T-helper 1 cell treated with Interleukin-12 subunit alpha and Interleukin-12 subunit beta and Interleukin-4 antibody, amounts not matched to agents 30 μg/mL and 1 μg/mL, for 36 hours (primary cell): Measurements from ENCODE around the gene PPM1F.

Experiments used
- H3K27ac Mint-ChIP-seq: one replicate; pipeline ENCODE4 v1.8.0; 2021; ENCODE audit warnings: mild to moderate bottlenecking, mixed read lengths
- H3K27me3 Mint-ChIP-seq: one replicate; pipeline ENCODE4 v1.8.0; 2021; ENCODE audit warnings: low read depth, mixed read lengths
- H3K36me3 Mint-ChIP-seq: one replicate; pipeline ENCODE4 v1.8.0; 2021; ENCODE audit warnings: low read depth, mixed read lengths
- H3K4me1 Mint-ChIP-seq: one replicate; pipeline ENCODE4 v1.8.0; 2021; ENCODE audit warnings: low read depth, mixed read lengths
- H3K4me3 Mint-ChIP-seq: one replicate; pipeline ENCODE4 v1.8.0; 2021; ENCODE audit warnings: mild to moderate bottlenecking, moderate library complexity, mixed read lengths
- H3K9me3 Mint-ChIP-seq: one replicate; pipeline ENCODE4 v1.8.0; 2021; ENCODE audit warnings: mixed read lengths

The PPM1F gene

GRCh38 chr22:21959274-21960074, 6.8 kb upstream of the PPM1F start:
- H3K27me3 Mint-ChIP-seq, result no peaks in the 10 kb centered on the region
- H3K27ac Mint-ChIP-seq, result no peak overlapping the region
- H3K4me1 Mint-ChIP-seq, result no peaks in the 10 kb centered on the region
- no peak overlapping the region for H3K4me3 Mint-ChIP-seq
- no peaks in the 10 kb centered on the region for H3K9me3 Mint-ChIP-seq
- H3K36me3 Mint-ChIP-seq, result peaks cover 14% of the 10 kb centered on the region

GRCh38 chr22:21958360-21959273, 6.0 kb upstream of the PPM1F start:
- peaks cover 12% of the 10 kb centered on the region for H3K36me3 Mint-ChIP-seq
- H3K9me3 Mint-ChIP-seq, result no peaks in the 10 kb centered on the region
- no peak overlapping the region for H3K27ac Mint-ChIP-seq
- no peaks in the 10 kb centered on the region for H3K27me3 Mint-ChIP-seq
- no peaks in the 10 kb centered on the region for H3K4me1 Mint-ChIP-seq
- no peak overlapping the region for H3K4me3 Mint-ChIP-seq

GRCh38 chr22:21951931-21952465, 650 bp downstream of the PPM1F start:
- peaks cover 14% of the 10 kb centered on the region for H3K4me1 Mint-ChIP-seq
- H3K36me3 Mint-ChIP-seq, result peaks cover 3% of the 10 kb centered on the region
- peaks cover 3% of the 10 kb centered on the region for H3K27me3 Mint-ChIP-seq
- peak overlapping the region; percentile 20 for H3K27ac Mint-ChIP-seq
- H3K9me3 Mint-ChIP-seq, result no peaks in the 10 kb centered on the region
- H3K4me3 Mint-ChIP-seq, result peak overlapping the region; percentile 79

- H3K27ac Mint-ChIP-seq, result no peak overlapping the region
- peaks cover 3% of the 10 kb centered on the region for H3K36me3 Mint-ChIP-seq
- H3K27me3 Mint-ChIP-seq, result peaks cover 3% of the 10 kb centered on the region
- H3K9me3 Mint-ChIP-seq, result no peaks in the 10 kb centered on the region
- H3K4me1 Mint-ChIP-seq, result peaks cover 14% of the 10 kb centered on the region
- H3K4me3 Mint-ChIP-seq, result peak overlapping the region; percentile 42
Observed at GRCh38 chr22:21951062-21951461, 1.6 kb downstream of the PPM1F start.

GRCh38 chr22:21949948-21950347, 2.7 kb downstream of the PPM1F start:
- H3K36me3 Mint-ChIP-seq, result peaks cover 5% of the 10 kb centered on the region
- H3K27me3 Mint-ChIP-seq, result peaks cover 3% of the 10 kb centered on the region
- H3K9me3 Mint-ChIP-seq, result no peaks in the 10 kb centered on the region
- no peak overlapping the region for H3K4me3 Mint-ChIP-seq
- no peak overlapping the region for H3K27ac Mint-ChIP-seq
- H3K4me1 Mint-ChIP-seq, result peaks cover 14% of the 10 kb centered on the region

GRCh38 chr22:21949569-21949918, 3.1 kb downstream of the PPM1F start:
- H3K27ac Mint-ChIP-seq, result no peak overlapping the region

GRCh38 chr22:21948824-21949568, 3.7 kb downstream of the PPM1F start:
- Mint-ChIP-seq H3K27me3 (peaks cover 3% of the 10 kb centered on the region), H3K4me3 (no peak overlapping the region), H3K27ac (no peak overlapping the region), H3K9me3 (no peaks in the 10 kb centered on the region), H3K36me3 (peaks cover 8% of the 10 kb centered on the region), H3K4me1 (peaks cover 14% of the 10 kb centered on the region)

More at GRCh38 chr22:21949569-21949918, 3.1 kb downstream of the PPM1F start:
- peaks cover 14% of the 10 kb centered on the region for H3K4me1 Mint-ChIP-seq
- H3K36me3 Mint-ChIP-seq, result peaks cover 8% of the 10 kb centered on the region
- H3K27me3 Mint-ChIP-seq, result peaks cover 3% of the 10 kb centered on the region
- no peaks in the 10 kb centered on the region for H3K9me3 Mint-ChIP-seq
- H3K4me3 Mint-ChIP-seq, result no peak overlapping the region

- no peak overlapping the region for H3K4me3 Mint-ChIP-seq
- H3K9me3 Mint-ChIP-seq, result no peaks in the 10 kb centered on the region
Observed at GRCh38 chr22:21948390-21948789, 4.3 kb downstream of the PPM1F start.

GRCh38 chr22:21947040-21948014, 5.3 kb downstream of the PPM1F start:
- Mint-ChIP-seq H3K4me3 (no peak overlapping the region), H3K36me3 (peaks cover 8% of the 10 kb centered on the region), H3K27me3 (peaks cover 3% of the 10 kb centered on the region), H3K27ac (no peak overlapping the region), H3K9me3 (no peaks in the 10 kb centered on the region), H3K4me1 (peaks cover 25% of the 10 kb centered on the region)

More at GRCh38 chr22:21948390-21948789, 4.3 kb downstream of the PPM1F start:
- no peak overlapping the region for H3K27ac Mint-ChIP-seq
- peaks cover 19% of the 10 kb centered on the region for H3K4me1 Mint-ChIP-seq
- peaks cover 8% of the 10 kb centered on the region for H3K36me3 Mint-ChIP-seq
- H3K27me3 Mint-ChIP-seq, result peaks cover 3% of the 10 kb centered on the region

- Mint-ChIP-seq H3K4me3 (no peak overlapping the region), H3K36me3 (peaks cover 8% of the 10 kb centered on the region), H3K4me1 (peaks cover 24% of the 10 kb centered on the region), H3K27ac (no peak overlapping the region), H3K27me3 (peaks cover under 1% of the 10 kb centered on the region), H3K9me3 (no peaks in the 10 kb centered on the region)
Observed at GRCh38 chr22:21946262-21946925, 6.3 kb downstream of the PPM1F start.

GRCh38 chr22:21945453-21946261, 7.0 kb downstream of the PPM1F start:
- Mint-ChIP-seq H3K27ac (no peak overlapping the region), H3K4me1 (peaks cover 26% of the 10 kb centered on the region), H3K27me3 (no peaks in the 10 kb centered on the region), H3K4me3 (no peak overlapping the region), H3K36me3 (peaks cover 9% of the 10 kb centered on the region), H3K9me3 (no peaks in the 10 kb centered on the region)

GRCh38 chr22:21944871-21945270, 7.8 kb downstream of the PPM1F start:
- Mint-ChIP-seq H3K4me3 (no peak overlapping the region), H3K27ac (no peak overlapping the region), H3K36me3 (peaks cover 9% of the 10 kb centered on the region)

More at GRCh38 chr22:21944871-21945270, 7.8 kb downstream of the PPM1F start:
- Mint-ChIP-seq H3K9me3 (no peaks in the 10 kb centered on the region), H3K27me3 (no peaks in the 10 kb centered on the region), H3K4me1 (peaks cover 33% of the 10 kb centered on the region)
